Measurements from ENCODE around the gene ARID1B.
"Not testable (repeated sequence)": the region's sequence is repeated elsewhere in the genome, so short reads cannot be mapped to it uniquely, and the experiment has no call there.

ARID1B gene

DNA sequence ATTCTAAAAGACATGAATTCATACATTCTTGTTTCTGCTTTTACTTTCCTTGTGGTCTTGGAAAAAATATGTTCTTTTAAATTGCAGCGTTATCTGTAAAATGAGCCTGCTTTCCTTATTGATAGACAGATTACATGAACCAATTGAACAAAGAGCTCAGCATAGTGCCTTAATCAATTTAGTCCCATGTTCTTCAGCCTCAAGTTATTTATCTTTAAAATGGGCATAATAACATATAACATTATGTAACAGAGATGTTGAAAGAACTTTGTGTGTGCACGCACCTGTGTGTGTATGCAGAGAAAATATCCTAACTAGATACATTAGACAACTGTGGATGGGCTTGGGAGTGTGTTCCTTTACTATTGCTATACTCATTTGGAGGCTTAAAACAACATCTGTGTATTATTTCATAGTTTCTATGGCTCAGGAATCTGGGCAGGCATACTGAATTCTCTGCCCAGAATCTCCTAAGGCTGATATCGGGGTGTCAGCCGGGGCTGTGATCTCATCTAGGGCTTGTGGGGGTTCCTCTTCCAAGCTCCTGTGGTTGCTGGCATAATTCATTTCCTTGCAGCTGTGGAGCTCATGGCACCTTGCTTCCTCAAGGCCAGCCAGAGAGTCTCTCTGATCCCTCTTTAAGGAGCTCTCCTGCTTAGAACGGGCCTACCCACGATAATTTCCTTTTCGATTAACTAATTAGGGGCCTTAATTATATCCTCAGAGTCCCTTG, 194.1 kb downstream of the ARID1B start:
- no peak for DNase-seq

DNA sequence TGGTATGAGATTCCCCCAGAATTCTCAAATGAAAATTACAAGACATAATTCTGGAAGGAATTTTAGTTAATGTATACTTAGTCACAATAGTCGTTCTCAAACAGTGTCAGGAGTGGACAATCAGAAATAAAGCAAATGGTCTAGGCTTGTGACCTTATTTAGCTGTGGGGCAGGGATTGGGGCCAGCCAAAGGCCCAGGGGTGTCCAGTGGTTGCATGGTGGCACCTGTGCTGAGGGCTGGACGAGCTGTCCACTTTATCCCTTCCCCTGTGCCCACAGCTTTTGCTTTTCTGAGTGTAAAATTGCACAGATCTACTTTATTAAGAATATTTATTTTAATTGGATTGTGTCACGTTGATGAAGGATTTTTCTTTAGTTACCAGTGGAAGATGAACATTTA, 195.0 kb downstream of the ARID1B start:
- no peak for DNase-seq

DNA sequence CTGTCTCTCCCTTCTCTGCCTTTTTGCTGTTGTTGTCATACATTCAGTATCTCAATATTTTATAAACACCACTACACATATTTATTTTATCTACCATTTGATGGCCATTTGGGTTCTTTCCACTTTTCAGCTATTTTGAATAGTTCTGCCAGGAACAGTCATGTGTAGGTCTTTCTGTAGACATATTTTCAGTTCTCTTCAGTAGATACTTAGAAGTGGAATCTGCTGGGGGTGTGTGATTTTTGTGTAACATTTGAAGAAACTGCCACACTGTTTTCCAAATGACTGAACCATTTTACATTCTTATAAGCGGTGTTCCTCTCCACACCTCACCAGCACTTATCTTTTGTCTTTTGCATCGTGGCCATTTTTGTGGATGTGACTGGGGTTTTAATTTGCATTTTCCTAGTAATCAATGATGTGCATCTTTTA, 197.7 kb downstream of the ARID1B start:
- DNase-seq = no peak

DNA sequence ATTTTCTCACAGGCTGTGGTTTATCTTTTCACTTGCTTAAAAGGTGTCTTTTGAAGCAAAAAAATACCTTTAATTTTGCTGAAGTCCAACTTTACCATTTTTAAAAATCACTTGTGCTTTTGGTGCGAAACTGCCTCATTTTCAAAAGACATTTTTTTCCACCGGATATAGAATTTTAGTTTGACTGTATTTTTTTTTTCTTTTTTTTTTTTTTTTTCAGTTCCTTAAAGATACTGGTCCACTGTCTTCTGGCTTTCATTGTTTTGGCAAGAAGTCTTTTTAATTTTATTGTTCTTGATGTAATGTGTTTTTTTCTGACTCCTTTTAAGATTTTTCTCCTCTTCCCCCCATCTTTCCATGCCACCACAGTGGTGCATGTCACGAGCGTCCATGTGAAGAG, 198.2 kb downstream of the ARID1B start:
- no peak for DNase-seq

DNA sequence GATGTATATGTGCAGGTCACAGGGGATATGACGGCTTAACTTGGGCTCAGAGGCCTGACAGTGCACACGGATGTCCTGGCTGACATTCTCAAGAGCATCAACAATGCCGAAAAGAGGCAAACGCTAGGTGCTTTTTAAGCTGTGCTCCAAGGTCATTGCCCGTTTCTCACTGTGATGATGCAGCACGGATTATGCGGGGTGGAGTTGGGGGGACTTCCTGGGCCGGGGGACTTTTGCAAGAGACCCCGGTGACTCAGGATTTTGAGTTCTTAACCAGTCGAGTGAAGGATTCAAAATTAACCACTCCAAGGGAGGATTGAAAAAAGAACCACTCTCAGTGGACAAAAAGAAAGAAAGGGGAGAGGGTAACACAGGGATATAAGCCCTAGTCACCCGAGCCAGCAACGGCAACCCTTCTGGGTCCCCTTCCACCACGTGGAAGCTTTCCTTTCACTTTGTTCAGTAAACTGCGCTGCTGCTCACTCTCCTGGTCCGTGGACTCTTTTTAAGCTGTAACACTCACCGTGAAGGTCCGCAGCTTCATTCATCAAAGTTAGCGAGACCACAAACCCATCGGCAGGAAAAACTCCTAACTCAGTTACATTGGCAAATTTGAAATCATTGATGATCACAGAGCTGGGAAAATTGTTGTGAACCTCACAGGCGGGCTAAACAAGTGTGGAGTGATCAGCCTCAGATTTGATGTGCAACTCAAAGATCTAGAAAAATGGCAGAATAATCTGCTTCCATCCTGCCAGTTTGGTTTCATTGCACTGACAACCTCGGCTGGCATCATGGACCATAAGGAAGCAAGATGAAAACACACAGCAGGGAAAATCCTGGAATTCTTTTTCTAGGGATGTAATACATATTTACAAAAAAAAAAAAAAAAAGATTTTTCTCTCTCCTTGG, 199.3 kb downstream of the ARID1B start:
- DNase-seq = no peak

DNA sequence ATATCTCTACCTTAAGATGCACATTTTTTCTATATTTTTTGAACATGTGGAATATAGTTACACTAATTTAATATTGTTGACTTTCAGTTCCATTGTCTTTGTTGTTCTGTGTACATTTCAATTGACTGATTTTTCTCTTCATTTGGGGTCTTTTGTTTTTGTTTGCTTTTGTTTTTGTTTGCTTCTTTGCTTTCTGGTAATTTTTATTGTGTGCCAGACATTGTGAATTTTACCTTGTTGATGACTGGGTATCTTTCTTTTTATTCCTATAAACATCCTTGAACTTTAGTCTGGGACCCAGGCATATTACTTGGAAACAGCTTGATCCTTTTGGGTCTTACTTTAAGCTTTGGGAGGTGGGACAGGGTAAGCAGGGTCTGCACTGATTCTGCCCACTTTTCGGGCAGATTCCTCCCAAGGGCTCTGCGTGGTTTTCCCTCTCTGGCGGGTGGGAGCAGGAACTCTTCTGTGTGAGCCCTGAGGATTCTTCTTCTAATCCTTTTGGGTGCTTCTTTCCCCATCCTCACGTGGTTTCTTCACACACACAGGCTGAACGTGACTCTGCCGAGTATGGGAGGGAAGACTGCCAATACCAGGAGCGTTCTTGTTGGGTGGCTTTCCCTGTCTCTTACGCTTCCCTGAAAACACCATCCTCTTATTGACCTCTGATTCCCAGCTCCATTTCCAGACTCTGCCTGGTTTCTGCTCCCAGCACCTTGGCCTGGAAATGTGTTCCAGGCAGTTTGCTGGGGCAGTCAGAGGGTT, 200.5 kb downstream of the ARID1B start:
- DNase-seq = no peak

DNA sequence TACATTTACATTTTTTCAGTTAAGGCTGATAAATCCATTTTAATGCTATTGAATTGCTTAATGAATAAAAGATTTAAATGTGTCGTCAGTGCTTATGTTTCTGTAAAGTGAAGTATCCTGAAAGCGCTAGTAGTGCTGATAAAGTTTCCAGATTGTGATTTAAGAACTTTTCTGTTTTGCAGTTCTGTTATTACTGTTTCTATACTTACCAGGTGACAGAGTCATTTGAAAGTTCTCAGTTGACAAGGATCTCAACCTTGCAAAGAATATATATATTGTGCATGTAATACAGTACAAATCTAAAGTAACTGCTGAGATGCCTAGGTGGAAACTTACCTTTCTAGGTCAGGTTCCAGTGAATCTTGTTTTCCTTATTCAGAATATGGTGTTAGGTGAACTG, 201.8 kb downstream of the ARID1B start:
- no peak for DNase-seq

DNA sequence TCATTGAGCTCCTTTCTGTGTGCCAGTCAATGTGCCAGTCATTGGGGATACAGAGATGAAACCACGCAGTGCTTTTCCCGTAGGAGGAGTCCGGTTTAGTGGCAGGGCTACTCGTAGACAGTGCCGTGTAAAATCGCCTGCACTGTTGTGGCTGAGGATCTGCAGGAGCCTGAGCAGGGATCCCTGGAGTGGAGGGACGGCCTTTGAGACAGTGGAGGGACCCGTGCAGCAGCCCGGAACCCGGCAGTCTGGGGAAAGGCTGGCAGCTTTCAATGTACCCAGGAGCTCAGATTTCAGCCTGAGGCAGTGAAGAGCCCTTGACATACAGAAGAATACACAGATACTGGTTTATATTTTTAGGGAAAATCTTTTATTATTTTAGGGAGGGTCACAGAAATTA, 203.3 kb downstream of the ARID1B start:
- DNase-seq = no peak

DNA sequence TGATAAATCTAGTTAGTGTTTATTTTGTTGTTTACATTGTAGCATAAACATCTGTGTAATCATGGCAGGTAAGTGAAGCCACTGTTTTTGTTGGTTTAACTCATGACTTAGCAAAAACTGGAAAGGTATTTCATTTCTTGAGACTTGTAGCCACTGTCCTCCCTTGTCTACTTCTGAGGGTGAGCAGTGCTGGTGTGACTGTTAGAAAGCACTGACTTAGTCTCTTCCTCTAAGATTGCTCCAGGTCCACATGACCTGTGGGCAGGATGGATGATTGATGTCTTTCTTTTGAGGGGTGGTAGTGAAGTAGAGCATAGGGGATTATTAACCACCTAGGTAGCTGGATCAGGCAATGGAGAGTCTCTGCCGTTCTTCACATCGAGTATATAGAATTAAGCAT, 203.8 kb downstream of the ARID1B start:
- DNase-seq = no peak

DNA sequence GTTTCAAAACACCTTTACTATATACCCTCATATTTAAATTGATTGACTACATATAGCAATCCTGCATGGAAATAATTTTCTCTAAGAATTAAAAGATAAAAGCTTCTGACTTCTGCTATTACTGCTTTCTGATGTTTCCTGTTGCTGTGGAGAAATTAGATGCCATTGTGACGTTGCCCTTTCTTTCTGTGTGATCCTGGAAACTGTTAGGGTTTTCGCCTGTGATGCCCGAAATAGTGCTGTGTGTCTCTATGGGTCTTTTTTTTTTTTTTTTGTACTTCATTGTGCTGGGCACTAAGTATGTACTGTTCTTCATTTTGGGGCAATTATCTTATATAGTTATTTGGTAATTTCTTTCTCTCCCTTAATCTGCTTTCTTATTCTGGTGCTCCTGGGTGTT, 205.0 kb downstream of the ARID1B start:
- no peak for DNase-seq

DNA sequence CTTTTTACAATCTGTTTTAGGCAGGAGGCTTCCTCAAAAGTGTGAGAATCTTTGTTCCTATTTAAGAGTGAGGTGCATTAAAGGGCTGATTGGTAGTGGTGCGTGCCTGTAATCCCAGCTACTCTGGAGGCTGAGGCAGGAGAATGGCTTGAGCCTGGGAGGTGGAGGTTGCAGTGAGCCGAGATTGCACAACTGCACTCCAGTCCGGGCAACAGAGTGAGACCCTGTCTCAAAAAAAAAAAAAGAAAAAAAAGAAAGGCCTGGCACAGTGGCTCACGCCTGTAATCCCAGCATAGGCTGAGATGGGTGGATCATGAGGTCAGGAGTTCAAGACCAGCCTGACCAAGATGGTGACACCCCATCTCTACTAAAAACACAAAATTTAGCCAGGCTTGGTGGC, 205.7 kb downstream of the ARID1B start:
- DNase-seq = not testable (repeated sequence)

DNA sequence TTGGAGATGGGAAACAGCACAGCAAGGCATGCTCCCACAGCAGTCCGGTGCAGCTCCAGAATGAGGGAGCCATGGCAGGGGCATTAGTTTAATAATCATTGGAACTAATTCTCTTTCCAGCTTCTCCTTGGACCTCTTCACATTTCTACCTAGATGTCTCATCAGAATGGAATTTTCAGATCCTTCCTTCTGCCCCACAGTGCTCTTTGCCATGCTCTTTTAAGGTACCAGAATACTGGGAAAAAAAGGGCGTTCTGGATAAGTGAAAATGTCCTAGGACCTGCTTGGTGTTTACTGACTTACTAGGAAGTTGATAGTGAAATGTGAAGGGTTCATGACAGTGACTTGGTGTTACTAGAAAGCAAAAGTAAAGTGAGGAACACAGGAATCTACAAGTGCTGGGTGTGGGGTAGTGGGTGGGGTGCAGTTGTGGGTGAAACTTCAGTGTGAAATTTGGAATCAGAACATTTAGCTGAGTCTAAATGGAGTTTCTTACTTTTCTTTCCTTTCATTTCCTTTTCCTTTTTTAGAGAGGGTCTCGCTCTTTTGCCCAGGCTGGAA, 207.1 kb downstream of the ARID1B start:
- DNase-seq = no peak

DNA sequence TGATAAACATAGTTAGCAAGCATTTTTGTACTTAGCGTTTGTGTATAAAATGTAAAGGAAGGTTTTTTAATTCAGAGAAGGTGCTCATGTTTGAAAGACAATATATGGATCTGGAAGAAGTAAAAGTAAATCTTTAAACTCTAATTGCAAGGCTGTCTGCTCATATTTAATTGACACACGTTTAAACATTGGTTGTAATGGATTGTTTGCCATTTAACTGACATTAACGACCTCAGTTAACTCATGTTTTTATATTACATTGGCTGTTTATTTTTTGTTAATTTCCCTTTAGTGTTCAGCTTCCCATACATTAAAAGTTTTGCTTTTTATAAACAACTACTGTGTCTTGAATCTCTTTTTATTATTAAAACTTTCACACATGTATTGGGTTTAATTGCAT, 208.1 kb downstream of the ARID1B start:
- DNase-seq = no peak

DNA sequence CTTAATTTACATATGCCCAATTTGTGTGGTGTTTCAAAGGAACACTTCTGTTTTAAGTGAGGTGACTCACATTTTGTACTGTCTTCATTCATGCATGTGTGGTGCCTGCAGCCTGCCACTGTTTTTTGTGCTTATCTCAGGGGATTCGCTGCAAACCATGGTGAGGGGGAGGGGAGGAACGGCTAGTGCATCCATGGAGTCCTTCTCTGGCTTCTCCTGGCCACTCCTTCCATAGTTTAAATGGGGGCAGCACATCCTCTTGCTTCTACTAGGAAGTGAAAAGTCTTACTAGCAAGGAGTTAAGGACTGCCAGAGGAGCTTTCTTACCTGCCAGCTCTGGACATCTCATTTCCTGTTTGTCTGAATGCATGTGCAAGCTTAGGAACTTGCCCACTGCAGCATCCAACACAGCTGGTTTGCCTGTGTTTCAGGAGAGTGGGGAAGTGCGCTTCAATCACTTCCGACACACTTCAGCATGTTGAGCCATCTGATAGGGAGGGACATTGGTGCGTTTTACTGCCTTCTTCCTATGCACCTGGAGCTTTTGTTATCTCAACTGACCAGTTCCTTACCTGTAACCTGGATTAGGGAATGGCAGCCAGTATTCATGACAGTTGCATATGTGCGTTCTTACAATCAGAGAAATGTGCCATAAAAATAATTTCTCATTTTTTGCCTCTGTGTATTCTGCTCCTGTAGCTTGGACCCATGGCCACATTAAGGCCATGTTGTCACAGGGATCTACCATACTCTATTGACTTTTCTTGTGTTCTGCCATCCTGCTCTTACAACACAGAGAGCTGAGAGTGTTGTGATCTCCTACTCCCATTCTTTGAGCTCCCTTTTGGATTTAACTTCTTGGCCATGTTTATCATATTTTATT, 211.3 kb downstream of the ARID1B start:
- no peak for DNase-seq

DNA sequence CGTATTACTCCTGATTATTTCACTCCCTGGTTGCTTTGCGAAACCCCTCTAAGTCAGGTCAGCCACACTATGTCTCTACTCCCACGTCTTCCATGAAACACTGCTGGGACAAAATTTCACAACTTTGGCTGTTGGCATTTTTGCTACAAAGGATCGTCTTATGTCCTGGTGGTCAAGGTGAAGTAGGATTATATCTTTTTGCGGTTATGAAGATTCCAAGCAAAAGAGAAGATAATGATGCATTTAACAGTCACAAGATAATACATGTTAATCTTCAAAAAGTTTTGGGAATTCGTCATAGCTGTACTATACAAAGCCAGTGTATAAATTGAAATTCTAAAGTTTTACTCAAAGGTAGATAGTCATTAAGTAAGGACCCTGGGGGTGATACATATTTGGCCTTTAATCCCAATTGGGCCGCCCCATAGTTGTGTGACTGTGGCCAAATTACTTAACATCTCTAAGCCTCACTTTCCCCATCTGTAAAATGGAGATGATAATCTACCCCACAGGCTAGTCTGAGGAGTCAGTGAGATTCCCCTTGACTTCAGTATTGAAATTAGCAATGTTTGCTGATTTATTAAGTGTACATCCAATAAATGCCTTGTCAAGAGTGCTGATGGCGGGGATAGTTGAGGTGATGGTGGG, 212.1 kb downstream of the ARID1B start:
- DNase-seq = no peak

DNA sequence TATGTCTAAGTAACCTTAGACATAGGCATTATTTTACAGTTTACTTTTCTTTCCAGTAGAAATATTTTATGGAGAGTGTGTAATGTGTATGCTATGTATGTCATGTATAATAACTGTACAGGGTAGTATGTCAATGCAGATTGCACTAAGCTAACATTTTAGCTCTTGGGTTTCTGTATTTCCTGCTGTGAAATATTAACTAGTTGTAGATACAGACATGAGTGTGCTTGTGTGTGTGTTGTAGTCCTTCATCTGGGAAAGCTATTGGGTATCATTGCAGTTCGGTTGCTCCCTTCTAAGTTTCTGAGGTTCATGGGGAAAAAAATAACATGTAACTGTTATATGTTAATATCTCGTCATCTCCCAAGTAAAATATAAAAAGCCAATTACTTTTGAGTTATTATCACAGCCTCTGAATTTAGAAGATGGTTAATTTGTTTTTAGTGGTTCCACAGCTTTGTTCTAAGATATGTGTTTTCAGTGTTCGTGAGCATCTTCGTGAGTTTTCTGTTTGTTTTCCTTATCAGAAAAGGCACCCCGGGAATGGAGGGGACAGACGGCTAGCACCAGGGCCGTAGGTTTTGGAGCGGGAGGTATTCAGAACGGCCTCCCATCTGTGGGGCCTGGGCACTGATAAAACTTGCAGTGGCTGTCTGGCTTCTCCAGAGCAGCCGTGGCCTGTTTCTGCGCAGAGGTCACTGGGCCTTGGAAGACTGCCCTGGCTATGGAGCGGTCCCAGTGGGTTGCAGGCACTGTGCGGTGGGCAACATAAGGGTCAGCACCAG, 215.0 kb downstream of the ARID1B start:
- DNase-seq = no peak

DNA sequence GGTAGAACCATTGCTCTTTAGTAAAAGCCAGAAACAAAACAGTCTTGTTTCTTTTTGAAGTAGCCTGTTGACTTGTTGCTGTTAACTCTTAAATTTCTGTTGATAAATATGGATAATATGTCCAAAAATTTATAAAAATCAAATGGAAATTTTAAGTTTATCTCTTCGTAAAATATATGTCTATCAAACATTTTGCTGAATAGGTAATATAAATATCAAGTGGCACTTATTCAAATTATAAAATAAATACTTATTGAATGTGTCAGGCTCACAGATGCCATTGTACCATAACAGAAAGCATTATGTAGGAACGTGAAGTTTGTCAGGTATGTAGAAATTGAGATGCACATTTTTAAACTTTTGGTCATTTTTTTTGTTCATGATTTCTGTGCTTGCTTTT, 216.5 kb downstream of the ARID1B start:
- no peak for DNase-seq

DNA sequence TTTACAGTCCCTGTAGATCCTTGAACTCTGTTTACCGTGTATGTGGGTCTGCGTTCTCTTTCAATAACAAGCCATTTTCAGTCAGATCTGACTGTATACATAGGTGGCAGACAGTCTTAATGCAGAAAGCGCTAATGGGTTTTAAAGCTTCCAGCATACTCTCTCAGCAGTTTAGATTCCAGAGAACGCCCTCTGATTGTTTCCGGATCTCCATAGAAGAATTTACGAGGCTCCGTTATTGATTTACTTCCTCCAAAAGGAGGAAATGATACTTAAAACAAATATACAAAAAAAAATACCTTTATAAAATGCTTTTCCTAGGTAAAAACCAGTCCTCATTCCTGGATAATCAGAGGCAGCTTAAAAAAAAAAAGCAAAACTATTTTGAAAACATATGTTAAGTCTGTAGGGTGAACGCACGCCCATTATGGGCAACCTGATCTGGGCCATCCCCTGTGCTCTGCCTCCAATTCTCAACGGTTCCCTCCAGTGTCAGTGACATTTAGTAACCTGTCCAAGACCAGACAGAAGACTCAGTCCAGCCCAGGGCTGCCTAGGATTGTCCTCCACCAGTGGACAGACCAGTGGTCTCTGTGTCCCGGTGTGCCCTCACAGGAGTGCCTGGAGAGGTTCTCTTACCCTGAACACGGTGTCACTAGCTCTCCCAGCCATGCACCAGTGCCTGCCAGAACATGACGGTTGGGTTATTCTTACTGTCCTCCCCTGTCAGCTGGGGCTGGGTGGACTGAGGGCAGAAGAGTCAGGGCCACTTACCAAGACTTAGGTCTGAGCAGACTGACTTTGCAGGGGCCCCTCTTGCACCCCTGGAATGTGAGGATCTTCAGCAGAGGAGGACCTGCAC, 217.3 kb downstream of the ARID1B start:
- DNase-seq = no peak

DNA sequence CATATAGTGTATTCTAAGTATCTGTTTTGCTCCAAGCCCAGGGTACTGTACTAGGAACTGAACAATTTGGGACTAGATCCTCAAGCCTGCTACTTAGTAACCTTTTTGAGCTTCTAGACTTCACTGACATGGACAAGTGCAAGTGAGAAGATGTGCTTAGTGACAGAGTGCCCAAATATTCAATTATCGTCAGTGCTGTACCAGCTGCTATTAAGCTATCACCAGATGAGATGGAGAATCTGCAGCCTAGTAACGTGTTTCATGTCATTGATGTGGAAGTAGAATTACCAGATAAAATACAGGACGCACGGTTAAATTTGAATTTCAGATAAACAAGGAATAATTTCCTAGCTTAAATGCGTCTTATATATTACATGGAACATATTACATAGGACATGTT, 218.3 kb downstream of the ARID1B start:
- DNase-seq = no peak

DNA sequence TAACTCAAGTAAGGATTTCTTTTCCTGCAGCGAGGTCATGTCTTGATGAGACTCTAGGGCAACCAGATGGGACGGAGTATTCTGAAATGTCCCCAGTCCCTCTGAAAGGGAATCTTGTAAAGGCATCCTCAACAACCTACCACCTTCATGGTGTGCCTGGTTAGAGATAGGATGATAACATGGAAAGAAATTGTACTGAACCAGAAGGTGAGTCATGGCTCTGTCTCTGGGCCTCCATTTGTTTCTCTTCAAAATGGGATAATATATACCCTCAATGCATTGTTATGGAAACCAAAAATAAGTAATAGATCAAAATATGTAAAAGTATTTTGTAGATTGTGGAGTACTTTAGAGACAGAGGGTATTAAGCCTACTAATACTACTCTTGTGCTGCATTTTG, 219.1 kb downstream of the ARID1B start:
- no peak for DNase-seq
